ENCODE results near the gene GLRX2.
"Not testable (repeated sequence)": the region's sequence is repeated elsewhere in the genome, so short reads cannot be mapped to it uniquely, and the experiment has no call there.

Gene GLRX2

DNA sequence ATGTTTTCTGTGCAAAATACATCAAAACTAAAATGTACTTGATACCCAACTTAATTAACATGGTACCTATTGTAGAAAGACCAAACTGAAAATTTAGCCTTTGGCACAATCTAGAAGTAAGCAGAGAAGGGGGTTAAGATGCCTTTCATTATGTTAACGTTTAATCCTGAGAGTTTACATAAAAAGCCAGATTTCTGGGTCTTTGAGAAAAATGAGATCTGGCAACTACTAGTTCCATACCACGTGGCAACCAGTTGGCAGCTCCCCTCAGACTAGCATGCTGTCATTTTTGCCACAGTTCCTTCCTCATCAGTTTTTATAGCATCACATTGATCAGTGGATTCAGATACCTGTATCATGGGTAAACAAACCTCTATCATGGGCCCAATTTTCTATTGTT is 44.3 kb downstream of the GLRX2 start:
- DNase-seq = no peak

DNA sequence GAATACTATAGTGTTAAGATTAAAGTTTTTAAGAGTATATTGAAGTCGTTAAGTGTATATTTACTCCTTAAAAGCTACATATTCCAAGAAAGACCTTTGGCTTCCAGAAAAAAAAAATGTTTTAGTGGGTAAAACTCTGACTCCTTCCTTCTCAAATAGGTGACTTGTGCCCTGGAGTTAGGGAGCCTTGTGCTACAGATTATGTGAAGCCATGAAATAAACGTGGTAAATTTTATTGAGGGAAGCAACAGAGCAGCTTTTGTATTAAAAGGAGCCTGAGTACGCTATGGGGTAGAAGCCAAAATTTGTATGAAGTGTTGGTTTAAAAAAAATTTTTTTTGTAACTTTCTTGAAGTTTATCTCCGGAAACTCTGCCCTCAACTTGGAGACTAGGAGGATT is 44.8 kb downstream of the GLRX2 start:
- DNase-seq = no peak

DNA sequence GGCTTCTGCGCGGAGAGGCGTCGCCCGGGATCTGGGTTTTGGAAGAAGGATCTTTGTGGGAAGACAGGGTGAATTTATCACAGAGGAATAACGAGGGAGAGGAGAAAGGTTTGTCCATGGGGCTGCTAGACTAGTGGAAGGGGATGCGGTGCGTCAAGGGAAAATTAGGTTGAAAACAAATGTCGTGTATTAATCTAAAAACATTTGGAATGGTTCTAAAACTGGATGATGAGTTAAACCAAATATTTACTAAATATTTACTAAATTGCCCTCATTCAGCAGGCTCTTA is 45.2 kb downstream of the GLRX2 start:
- no peak for DNase-seq

DNA sequence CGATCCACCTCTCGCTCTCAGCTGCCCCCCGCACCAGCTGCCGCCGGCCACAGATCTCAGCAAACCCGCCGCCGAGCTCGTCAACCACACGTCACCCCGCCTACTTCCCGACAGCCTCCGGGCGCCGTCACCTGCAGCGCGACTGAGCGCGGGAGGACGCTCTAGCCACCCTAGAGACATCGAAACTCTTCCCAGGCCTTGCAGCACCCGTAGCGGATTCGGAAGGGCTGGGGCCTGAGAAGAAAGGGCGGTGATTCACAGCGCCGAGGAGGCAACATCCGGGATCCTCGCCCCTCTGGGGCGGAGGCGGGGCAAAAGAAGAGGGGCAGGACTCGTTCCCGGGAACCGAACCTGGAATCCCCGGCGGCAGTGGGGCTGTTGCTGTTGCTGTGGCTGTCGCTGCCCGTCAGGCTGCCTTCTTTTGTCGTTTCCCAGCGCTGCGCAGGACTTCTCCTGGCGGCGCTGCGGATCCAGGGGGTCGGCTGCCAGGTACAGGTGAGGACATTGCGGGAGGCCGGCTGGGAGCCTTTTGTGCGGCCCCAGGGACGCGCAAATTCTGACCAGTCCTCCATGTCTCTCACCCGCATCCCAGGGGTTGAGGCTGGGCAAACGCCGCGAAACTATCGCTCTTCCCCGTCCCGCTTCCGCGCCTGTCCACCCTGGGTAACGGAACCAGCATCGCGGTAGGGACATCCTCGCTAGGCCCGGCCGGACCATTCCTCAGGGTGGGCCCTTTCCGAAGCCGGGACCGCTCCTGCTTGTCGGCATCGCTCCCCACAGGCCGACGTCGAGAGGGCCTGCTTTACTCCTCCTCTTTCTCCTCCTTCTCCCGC is 45.7 kb downstream of the GLRX2 start, which contains the start of the genes RO60 and UCHL5:
Gene RO60, plus strand, starts transcription at position 331 of the 833 bp plus-strand sequence. CDS start 9,443 bp downstream, outside the sequence.
Gene UCHL5, minus strand, starts transcription at position 79 of the 833 bp plus-strand sequence. CDS start 100 bp downstream, outside the sequence.
- DNase-seq = peak; percentile 98

GRCh38 chr1:193058529-193059281 is 46.5 kb downstream of the GLRX2 start:
- no peak for DNase-seq

DNA sequence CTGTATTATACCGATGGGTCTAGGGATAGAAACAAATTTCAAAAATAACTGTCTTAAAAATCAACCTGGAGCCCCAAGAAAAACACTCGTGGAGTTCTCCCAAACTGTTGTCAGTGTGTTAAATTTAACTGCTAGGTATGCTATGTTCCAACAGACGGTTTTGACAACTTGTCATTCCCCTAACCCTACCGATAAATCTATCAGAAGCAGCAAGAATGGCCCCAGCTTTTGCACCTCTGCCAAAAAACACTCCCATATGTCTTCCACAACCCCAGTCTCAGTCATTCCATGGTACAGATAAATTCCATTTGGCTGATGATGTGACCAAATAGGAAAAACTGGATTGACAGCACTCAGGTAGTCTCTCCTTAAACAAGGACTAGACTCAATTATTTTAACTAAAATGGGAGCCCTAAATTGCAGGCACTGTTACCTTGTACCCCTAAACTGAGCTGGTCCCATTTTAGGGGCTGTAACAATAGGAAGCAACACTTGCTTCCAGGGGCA is 51.0 kb downstream of the GLRX2 start:
- DNase-seq = no peak

GRCh38 chr1:193048913-193049312 is 56.3 kb downstream of the GLRX2 start:
- not testable (repeated sequence) for DNase-seq

Data from NCI-H187 treated with DMSO at 0.1 percent for 48 hours (cell line).